ENCODE data around the gene HSD11B1L. TPM values are rescaled to one million over a fixed set of nuclear protein-coding genes. Genes with fewer than 3 reads are reported as not detected.
A peak's percentile ranks its signal among the peaks of the same experiment; 100 is the strongest.

Gene HSD11B1L
- total RNA-seq, 2 experiments from 2014 or later: 2.4 to 2.9 TPM

GRCh38 chr19:5679289-5680083, 1.3 kb upstream of the HSD11B1L start:
- Mint-ChIP-seq H3K4me1 (ENCODE audit: low read depth) (peaks cover 30% of the 10 kb centered on the region), H3K9me3 (no peaks in the 10 kb centered on the region), H3K27me3 (no peaks in the 10 kb centered on the region), H3K27ac (peak overlapping the region; percentile 95), H3K4me3 (peak overlapping the region; percentile 99), H3K36me3 (ENCODE audit: low read depth) (peaks cover 10% of the 10 kb centered on the region)
- H3K27ac ChIP-seq (ENCODE audit: low read depth in 1 of 2, low read length in 2 of 2): peak overlapping the region; percentile 89 to 100
- H3K4me3 ChIP-seq (ENCODE audit: low read length): peak overlapping the region; percentile 100
- no peaks in the 10 kb centered on the region for H3K27me3 ChIP-seq (ENCODE audit: control insufficient read depth in 1 of 2, insufficient read depth in 2 of 2, low read length in 2 of 2)
- H3K9me3 ChIP-seq (ENCODE audit: control insufficient read depth in 1 of 2, insufficient read depth in 1 of 2, low read length in 2 of 2): no peaks in the 10 kb centered on the region
- ATAC-seq (ENCODE audit: poor library complexity): no peak
- ChIA-PET POLR2A (interaction anchor here (1.6 to 2.0 kb wide), 3 partner anchors 11 to 57 kb away, joined by 6 to 11 read pairs (median 8); partner anchors contain the start of genes CATSPERD, LONP1, RPL36 and SAFB), CTCF (no interaction called here)
- peak in 1 of 14 experiments; percentile 52 for DNase-seq
- intact Hi-C loops (cut with DNase I, micrococcal nuclease): loop anchor here (1.0 to 10.0 kb wide), 7 partner anchors 41 to 885 kb away; partner anchors contain the start of genes CATSPERD (in 2 of the 2), LONP1 (in 2 of the 2), CLPP (in 1 of the 2) and FEM1A (in 1 of the 2)
- TF ChIP-seq CTCF (IDR thresholded peaks at IDR 0.05): no peak
- H3K36me3 ChIP-seq (ENCODE audit: insufficient read depth, low read length): peaks cover 3% of the 10 kb centered on the region
- H3K4me1 ChIP-seq (ENCODE audit: insufficient read depth, low read length): peaks cover 24% of the 10 kb centered on the region

GRCh38 chr19:5680084-5680436, 767 bp upstream of the HSD11B1L start:
- no peaks in the 10 kb centered on the region for H3K9me3 Mint-ChIP-seq
- DNase-seq (peak in 1 of 14 experiments; percentile 20), ATAC-seq (ENCODE audit: poor library complexity) (no peak)
- peak overlapping the region; percentile 100 for H3K4me3 ChIP-seq (ENCODE audit: low read length)
- ChIA-PET POLR2A (interaction anchor here (1.6 to 2.0 kb wide), 3 partner anchors 10 to 57 kb away, joined by 6 to 11 read pairs (median 8); partner anchors contain the start of genes CATSPERD, LONP1, RPL36 and SAFB), CTCF (no interaction called here)
- H3K9me3 ChIP-seq (ENCODE audit: control insufficient read depth in 1 of 2, insufficient read depth in 1 of 2, low read length in 2 of 2): no peaks in the 10 kb centered on the region
- H3K27ac ChIP-seq (ENCODE audit: low read depth in 1 of 2, low read length in 2 of 2): peak overlapping the region; percentile 89 to 100
- peak overlapping the region; percentile 99 for H3K4me3 Mint-ChIP-seq
- peaks cover 10% of the 10 kb centered on the region for H3K36me3 Mint-ChIP-seq (ENCODE audit: low read depth)
- peaks cover 3% of the 10 kb centered on the region for H3K36me3 ChIP-seq (ENCODE audit: insufficient read depth, low read length)
- H3K27ac Mint-ChIP-seq: peak overlapping the region; percentile 95
- H3K4me1 ChIP-seq (ENCODE audit: insufficient read depth, low read length): peaks cover 24% of the 10 kb centered on the region
- peaks cover 30% of the 10 kb centered on the region for H3K4me1 Mint-ChIP-seq (ENCODE audit: low read depth)
- no peak for TF ChIP-seq CTCF (IDR thresholded peaks at IDR 0.05)
- H3K27me3 ChIP-seq (ENCODE audit: control insufficient read depth in 1 of 2, insufficient read depth in 2 of 2, low read length in 2 of 2): no peaks in the 10 kb centered on the region
- no peaks in the 10 kb centered on the region for H3K27me3 Mint-ChIP-seq
- intact Hi-C loops (cut with DNase I, micrococcal nuclease): loop anchor here (1.0 to 10.0 kb wide), 6 partner anchors 40 to 885 kb away; partner anchors contain the start of genes CATSPERD (in 2 of the 2), LONP1 (in 2 of the 2), CLPP (in 1 of the 2) and FEM1A (in 1 of the 2)

- Mint-ChIP-seq H3K4me3 (peak overlapping the region; percentile 26), H3K36me3 (ENCODE audit: low read depth) (peaks cover 10% of the 10 kb centered on the region), H3K9me3 (no peaks in the 10 kb centered on the region), H3K27ac (peak overlapping the region; percentile 4), H3K27me3 (no peaks in the 10 kb centered on the region), H3K4me1 (ENCODE audit: low read depth) (peaks cover 34% of the 10 kb centered on the region)
- intact Hi-C loops (cut with DNase I, micrococcal nuclease): loop anchor here (2.0 to 10.0 kb wide), 4 partner anchors 59 to 887 kb away; partner anchors contain the start of genes CLPP (in 1 of the 2), FEM1A (in 1 of the 2), RANBP3 (in 1 of the 2) and SAFB (in 1 of the 2)
- ChIA-PET CTCF (no interaction called here), POLR2A (interaction anchor here (1.0 kb wide), 1 partner anchor 146 kb away, joined by 4 read pairs; no protein-coding TSS in a partner anchor)
- Histone ChIP-seq H3K36me3 (ENCODE audit: insufficient read depth, low read length) (peaks cover 3% of the 10 kb centered on the region), H3K9me3 (ENCODE audit: control insufficient read depth in 1 of 2, insufficient read depth in 1 of 2, low read length in 2 of 2) (no peaks in the 10 kb centered on the region), H3K27ac (ENCODE audit: low read depth in 1 of 2, low read length in 2 of 2) (no peak overlapping the region), H3K4me1 (ENCODE audit: insufficient read depth, low read length) (peaks cover 31% of the 10 kb centered on the region), H3K4me3 (ENCODE audit: low read length) (peak overlapping the region; percentile 100), H3K27me3 (ENCODE audit: control insufficient read depth in 1 of 2, insufficient read depth in 2 of 2, low read length in 2 of 2) (no peaks in the 10 kb centered on the region)
- ATAC-seq (ENCODE audit: poor library complexity): no peak
- TF ChIP-seq CTCF (IDR thresholded peaks at IDR 0.05): no peak
- DNase-seq: peak in 2 of 14 experiments; percentile 16 to 43
These were observed 722 bp downstream of the HSD11B1L start for GRCh38 chr19:5681391-5682106.

All from CD4-positive, alpha-beta T cell (primary cell).